Lung (tissue), 12 donors: Measurements from ENCODE around the gene CTTN. TPM values are rescaled to one million over a fixed set of nuclear protein-coding genes. Genes with fewer than 3 reads are reported as not detected.

ENCODE experiments used
- ATAC-seq: fragments of 200-7000 bp; cut with Tn5 transposase; one replicate; pipeline ENCODE4 v1.9.1; 2020; ENCODE audit warnings: moderate number of reproducible peaks; ENCODE audit not compliant: insufficient read depth, low FRiP score
- DNase-seq, 3 donors: peaks; one replicate each; pipeline ENCODE4 v3.0.0-alpha.2; 2013 to 2017
- H3K27ac ChIP-seq, 2 donors: one replicate each; pipeline ENCODE4 v1.5.1; 2013; ENCODE audit warnings: mild to moderate bottlenecking in 2 of 2, moderate library complexity in 2 of 2, control low read depth in 1 of 2, inconsistent platforms in 1 of 2, low read depth in 1 of 2, low read length in 1 of 2
- H3K27me3 ChIP-seq, 3 donors: one replicate each; pipeline ENCODE4 v1.5.1; 2013; ENCODE audit warnings: low read length in 2 of 3; ENCODE audit not compliant: control insufficient read depth in 3 of 3, insufficient read depth in 3 of 3
- H3K36me3 ChIP-seq, 4 donors: one replicate each; pipeline ENCODE4 v1.5.1; 2013; ENCODE audit warnings: low read length in 4 of 4, mild to moderate bottlenecking in 1 of 4, moderate library complexity in 1 of 4; ENCODE audit not compliant: control insufficient read depth in 4 of 4, insufficient read depth in 4 of 4
- H3K4me1 ChIP-seq, 5 donors: one replicate each; pipeline ENCODE4 v1.5.1; 2013; ENCODE audit warnings: low read length in 5 of 5, mild to moderate bottlenecking in 2 of 5, moderate library complexity in 1 of 5; ENCODE audit not compliant: control insufficient read depth in 5 of 5, insufficient read depth in 5 of 5
- H3K4me3 ChIP-seq: one replicate; pipeline ENCODE4 v1.5.1; 2013; ENCODE audit warnings: mild to moderate bottlenecking, control low read depth, moderate library complexity
- H3K9ac ChIP-seq, 2 donors: one replicate each; pipeline ENCODE4 v1.5.1; 2013; ENCODE audit warnings: low read length in 2 of 2, control low read depth in 1 of 2; ENCODE audit not compliant: insufficient read depth in 1 of 2
- H3K9me3 ChIP-seq, 4 donors: one replicate each; pipeline ENCODE4 v1.5.1; 2013; ENCODE audit warnings: low read length in 3 of 4, mild to moderate bottlenecking in 1 of 4, moderate library complexity in 1 of 4; ENCODE audit not compliant: control insufficient read depth in 4 of 4, insufficient read depth in 3 of 4
- WGBS, 2 donors: extraction: QIAGEN DNeasy Blood & Tissue Kit; methylation state at CpG; one replicate each; pipeline ENCODE4 v1.1.7; 2013; 5-methylcytosine and 5-hydroxymethylcytosine counted together
- polyA plus RNA-seq, 2 donors: library from polyadenylated mRNA; stranded (reverse); fragments of 200-250 nt; gene quantifications; one replicate each; pipeline ENCODE4 v1.2.1, GENCODE V29; 2013
- total RNA-seq, 2 donors: library from RNA; depleted of rRNA in 1 of 2; stranded (reverse); fragments of >200 nt in 1 of 2; gene quantifications; one replicate each; pipeline ENCODE4 v1.2.1, GENCODE V29; 2014 to 2021
- TF ChIP-seq, protein P1 (sequence below): IDR thresholded peaks from 2 replicates; pipeline ENCODE4 v1.5.1; 2012; ENCODE audit warnings: mild to moderate bottlenecking; ENCODE audit errors: control extremely low read depth, extremely low read depth
- donor health status: control.
- donor health status: control.
- donor health status: Bipolar disorder and iron deficiency.
- donor health status: healthy.
- donor health status: DM: yes; HTN: yes; CAD: no.

Gene CTTN
- total and polyA plus RNA-seq, 4 donors = 89.8 to 235 (median 154) TPM

DNA sequence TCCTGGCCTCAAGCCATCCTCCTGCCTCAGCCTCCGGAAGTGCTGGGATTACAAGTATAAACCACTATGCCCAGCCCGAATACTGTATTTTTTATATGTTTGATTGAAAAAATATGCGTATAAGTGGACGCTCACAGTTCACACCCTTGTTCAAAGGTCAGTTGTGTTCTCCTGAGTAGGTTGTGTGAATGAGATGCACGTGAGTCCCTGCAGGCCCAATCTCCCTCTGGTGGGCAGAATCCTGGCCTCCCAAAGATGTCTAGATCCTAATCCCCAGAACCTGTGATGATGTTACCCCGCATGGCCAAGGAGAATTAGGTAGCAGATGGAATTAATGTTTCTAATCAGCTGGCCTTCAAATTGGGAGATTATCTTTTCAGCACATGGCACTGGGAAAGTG lies 41.9 kb downstream of the CTTN start:
- Histone ChIP-seq H3K9me3 (no peaks in the 10 kb centered on the region), H3K4me3 (no peak overlapping the region), H3K9ac (no peak overlapping the region), H3K27ac (no peak overlapping the region), H3K27me3 (no peaks in the 10 kb centered on the region), H3K4me1 (no peaks in the 10 kb centered on the region), H3K36me3 (peaks cover 0 to 19% (median 6%) of the 10 kb centered on the region in 4 donors)
- DNase-seq (no peak), ATAC-seq (no peak)
- 90 to 96% methylated on average over 6 of the region's 6 CpGs for WGBS, 2 donors
- TF ChIP-seq, protein P1, sequence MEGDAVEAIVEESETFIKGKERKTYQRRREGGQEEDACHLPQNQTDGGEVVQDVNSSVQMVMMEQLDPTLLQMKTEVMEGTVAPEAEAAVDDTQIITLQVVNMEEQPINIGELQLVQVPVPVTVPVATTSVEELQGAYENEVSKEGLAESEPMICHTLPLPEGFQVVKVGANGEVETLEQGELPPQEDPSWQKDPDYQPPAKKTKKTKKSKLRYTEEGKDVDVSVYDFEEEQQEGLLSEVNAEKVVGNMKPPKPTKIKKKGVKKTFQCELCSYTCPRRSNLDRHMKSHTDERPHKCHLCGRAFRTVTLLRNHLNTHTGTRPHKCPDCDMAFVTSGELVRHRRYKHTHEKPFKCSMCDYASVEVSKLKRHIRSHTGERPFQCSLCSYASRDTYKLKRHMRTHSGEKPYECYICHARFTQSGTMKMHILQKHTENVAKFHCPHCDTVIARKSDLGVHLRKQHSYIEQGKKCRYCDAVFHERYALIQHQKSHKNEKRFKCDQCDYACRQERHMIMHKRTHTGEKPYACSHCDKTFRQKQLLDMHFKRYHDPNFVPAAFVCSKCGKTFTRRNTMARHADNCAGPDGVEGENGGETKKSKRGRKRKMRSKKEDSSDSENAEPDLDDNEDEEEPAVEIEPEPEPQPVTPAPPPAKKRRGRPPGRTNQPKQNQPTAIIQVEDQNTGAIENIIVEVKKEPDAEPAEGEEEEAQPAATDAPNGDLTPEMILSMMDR = no peak

DNA sequence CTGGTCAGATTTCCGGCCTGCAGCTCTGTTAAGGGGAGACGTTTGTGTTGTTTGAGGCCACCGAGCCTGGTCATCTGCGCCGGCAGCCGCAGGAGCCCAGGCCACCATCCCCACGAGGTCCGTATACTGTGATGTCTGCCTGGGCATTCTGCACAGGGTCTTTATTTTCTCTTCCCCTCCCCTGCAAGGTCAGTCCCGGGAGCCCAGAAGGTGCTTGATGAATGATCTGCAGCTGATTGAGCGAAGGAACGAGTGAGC lies 45.4 kb downstream of the CTTN start:
- Histone ChIP-seq H3K4me3 (no peak overlapping the region), H3K4me1 (no peaks in the 10 kb centered on the region), H3K27ac (no peak overlapping the region), H3K27me3 (no peaks in the 10 kb centered on the region), H3K36me3 (peaks cover 0 to 1% (median 0%) of the 10 kb centered on the region in 4 donors), H3K9me3 (peaks cover 0 to 9% (median 1%) of the 10 kb centered on the region in 4 donors), H3K9ac (no peak overlapping the region)
- TF ChIP-seq, protein P1 = no peak
- ATAC-seq (no peak), DNase-seq (no peak)
- WGBS, 2 donors = 54 to 69% methylated on average over 11 of the region's 11 CpGs

DNA sequence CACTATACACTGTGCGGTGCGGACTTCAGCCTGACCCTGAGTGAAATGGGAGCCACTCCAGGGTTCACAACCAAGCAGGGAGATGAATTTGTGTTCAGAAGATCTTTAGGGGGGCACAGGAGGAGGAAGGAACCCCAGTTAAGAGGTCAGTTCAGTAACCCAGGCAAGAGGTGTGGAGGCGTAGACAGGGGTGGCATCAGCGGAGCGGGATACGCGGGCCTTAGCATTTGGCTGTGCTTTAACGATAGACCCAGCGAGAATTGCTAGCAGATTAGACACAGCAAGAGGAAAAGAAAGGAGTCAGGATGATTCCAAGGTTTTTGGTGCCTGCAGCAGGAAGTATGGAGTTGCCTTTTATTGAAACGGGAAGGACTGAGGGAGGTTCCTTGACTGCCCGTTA lies 46.8 kb downstream of the CTTN start:
- Histone ChIP-seq H3K27me3 (no peaks in the 10 kb centered on the region), H3K27ac (no peak overlapping the region), H3K9ac (no peak overlapping the region), H3K36me3 (peaks cover 0 to 2% (median 0%) of the 10 kb centered on the region in 4 donors), H3K4me3 (no peak overlapping the region), H3K9me3 (peaks cover 0 to 15% (median 11%) of the 10 kb centered on the region in 4 donors), H3K4me1 (no peaks in the 10 kb centered on the region)
- DNase-seq (no peak), ATAC-seq (no peak)
- WGBS, 2 donors = 92 to 93% methylated on average over 11 of the region's 11 CpGs
- TF ChIP-seq, protein P1 = no peak

DNA sequence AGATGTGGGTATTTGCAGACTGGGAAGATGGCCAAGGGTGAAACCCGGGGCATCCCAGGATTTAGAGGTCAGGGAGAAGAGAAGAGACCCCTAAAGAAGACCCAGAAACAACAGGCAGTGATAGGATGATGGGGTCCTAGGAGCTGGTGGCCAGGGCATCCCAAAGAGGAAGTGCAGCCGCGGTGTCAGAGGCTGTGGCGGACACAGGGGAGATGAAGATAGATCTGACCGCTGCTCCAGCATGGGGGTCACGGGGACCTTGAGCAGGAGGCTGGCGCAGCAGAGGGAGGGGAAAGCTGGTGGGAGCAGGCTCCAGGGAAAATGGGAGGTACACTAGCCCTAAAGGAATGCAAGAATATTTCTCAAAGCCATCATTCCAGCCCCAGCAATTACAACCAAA lies 47.3 kb downstream of the CTTN start:
- DNase-seq = no peak
- TF ChIP-seq, protein P1 = no peak
- Histone ChIP-seq H3K9me3 (peaks cover 0 to 18% (median 12%) of the 10 kb centered on the region in 4 donors), H3K9ac (no peak overlapping the region), H3K4me3 (no peak overlapping the region), H3K36me3 (peaks cover 0 to 2% (median 0%) of the 10 kb centered on the region in 4 donors), H3K27ac (no peak overlapping the region), H3K27me3 (no peaks in the 10 kb centered on the region), H3K4me1 (no peaks in the 10 kb centered on the region)
- 62 to 72% methylated on average over 7 of the region's 7 CpGs for WGBS, 2 donors
- no peak for ATAC-seq
